Measurements from ENCODE around the gene TECPR2.

DNA sequence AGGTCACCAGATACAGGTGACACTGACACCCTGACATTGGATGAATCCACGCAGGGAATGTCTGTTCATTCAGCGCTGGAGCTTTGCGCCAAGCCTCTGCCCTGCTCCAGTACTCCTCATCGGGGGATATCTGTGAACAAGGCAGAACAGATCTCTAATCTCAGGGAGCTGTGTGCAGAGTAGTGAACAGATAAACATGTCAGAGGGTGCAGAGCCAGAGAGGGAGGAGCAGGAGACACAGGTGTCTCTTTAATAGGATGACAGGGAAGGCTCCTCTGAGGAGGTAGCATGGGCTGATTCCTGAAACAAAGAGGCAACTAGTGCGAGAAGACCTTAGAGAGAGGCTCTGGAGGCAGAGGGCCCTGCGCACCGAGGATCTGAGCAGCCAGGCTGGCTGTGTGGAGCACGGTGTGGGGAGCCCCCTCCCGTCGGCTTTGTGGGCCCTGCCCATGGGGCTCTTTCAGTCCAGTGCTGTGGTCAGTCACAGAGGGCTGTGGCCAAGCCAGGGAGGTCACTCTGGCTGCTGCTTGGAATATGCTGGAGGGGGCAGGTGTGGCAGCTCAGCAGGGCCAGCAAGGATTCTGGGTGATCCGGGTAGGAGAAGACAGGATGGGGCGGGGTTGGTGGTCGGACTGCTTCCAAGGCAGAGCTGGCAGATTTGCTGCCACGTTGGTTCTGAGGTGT is 55.6 kb downstream of the TECPR2 start:
- TF ChIP-seq, protein P1, sequence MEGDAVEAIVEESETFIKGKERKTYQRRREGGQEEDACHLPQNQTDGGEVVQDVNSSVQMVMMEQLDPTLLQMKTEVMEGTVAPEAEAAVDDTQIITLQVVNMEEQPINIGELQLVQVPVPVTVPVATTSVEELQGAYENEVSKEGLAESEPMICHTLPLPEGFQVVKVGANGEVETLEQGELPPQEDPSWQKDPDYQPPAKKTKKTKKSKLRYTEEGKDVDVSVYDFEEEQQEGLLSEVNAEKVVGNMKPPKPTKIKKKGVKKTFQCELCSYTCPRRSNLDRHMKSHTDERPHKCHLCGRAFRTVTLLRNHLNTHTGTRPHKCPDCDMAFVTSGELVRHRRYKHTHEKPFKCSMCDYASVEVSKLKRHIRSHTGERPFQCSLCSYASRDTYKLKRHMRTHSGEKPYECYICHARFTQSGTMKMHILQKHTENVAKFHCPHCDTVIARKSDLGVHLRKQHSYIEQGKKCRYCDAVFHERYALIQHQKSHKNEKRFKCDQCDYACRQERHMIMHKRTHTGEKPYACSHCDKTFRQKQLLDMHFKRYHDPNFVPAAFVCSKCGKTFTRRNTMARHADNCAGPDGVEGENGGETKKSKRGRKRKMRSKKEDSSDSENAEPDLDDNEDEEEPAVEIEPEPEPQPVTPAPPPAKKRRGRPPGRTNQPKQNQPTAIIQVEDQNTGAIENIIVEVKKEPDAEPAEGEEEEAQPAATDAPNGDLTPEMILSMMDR (IDR thresholded peaks at IDR 0.05 in 8 of 11, conservative IDR thresholded peaks at IDR 0.05 in 3 of 11): no peak
- TF ChIP-seq POLR2AphosphoS5 (IDR thresholded peaks at IDR 0.05): no peak

All from spleen (tissue), 7 donors.